Endothelial cell of umbilical vein (primary cell): ENCODE data around the gene MED12L.

Experiments used
- GATA2 ChIP-seq: IDR thresholded peaks from 2 replicates; pipeline ENCODE4 v1.7.0; 2011; ENCODE audit warnings: low read depth, mild to moderate bottlenecking, moderate library complexity, mixed read lengths, low read length; ENCODE audit not compliant: insufficient read length, insufficient read depth
- POLR2AphosphoS5 ChIP-seq: IDR thresholded peaks from 2 replicates; pipeline ENCODE4 v1.6.1; 2012; ENCODE audit warnings: low read depth, mild to moderate bottlenecking, control low read depth, low read length, moderate library complexity; ENCODE audit not compliant: insufficient read depth
- TF ChIP-seq, protein P1 (sequence below), 2 donors: IDR thresholded peaks; 1 replicate in 1 of 2; 2 replicates in 1 of 2; pipeline ENCODE4 v1.5.1; 2011; ENCODE audit warnings: low read length in 2 of 2, mild to moderate bottlenecking in 2 of 2, moderate library complexity in 2 of 2, control low read depth in 1 of 2, inconsistent platforms in 1 of 2, low read depth in 1 of 2; ENCODE audit not compliant: insufficient read depth in 1 of 2; ENCODE audit errors: extremely low read depth in 1 of 2

DNA sequence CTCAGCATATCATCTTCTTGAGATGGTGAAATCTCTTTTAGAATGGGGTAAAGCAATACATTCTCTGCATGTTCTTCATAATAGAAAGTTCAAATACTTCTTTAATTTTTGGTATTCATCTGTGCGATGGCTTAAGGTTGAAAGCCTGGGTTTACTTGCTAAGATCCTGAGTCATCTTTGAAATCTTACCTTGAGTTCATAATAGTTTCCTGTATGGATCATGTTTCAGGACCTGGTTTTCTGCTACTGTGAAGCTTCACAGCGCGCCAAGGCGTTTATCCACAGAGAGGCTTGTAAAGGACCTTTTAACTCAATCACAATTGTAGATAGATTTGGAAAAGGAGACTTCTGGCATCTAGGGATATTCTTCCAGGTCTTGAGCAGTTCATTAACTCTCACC is 39.0 kb downstream of the MED12L start:
- TF ChIP-seq, protein P1, sequence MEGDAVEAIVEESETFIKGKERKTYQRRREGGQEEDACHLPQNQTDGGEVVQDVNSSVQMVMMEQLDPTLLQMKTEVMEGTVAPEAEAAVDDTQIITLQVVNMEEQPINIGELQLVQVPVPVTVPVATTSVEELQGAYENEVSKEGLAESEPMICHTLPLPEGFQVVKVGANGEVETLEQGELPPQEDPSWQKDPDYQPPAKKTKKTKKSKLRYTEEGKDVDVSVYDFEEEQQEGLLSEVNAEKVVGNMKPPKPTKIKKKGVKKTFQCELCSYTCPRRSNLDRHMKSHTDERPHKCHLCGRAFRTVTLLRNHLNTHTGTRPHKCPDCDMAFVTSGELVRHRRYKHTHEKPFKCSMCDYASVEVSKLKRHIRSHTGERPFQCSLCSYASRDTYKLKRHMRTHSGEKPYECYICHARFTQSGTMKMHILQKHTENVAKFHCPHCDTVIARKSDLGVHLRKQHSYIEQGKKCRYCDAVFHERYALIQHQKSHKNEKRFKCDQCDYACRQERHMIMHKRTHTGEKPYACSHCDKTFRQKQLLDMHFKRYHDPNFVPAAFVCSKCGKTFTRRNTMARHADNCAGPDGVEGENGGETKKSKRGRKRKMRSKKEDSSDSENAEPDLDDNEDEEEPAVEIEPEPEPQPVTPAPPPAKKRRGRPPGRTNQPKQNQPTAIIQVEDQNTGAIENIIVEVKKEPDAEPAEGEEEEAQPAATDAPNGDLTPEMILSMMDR (IDR thresholded peaks at IDR 0.05; ENCODE audit: extremely low read depth in 1 of 2, insufficient read depth in 1 of 2, low read depth in 1 of 2, low read length in 2 of 2), result no peak
- no peak for TF ChIP-seq GATA2
- TF ChIP-seq POLR2AphosphoS5, result no peak
